Measurements from ENCODE around the gene TOP2B. TPM values are rescaled to one million over a fixed set of nuclear protein-coding genes. Genes with fewer than 3 reads are reported as not detected.

Gene TOP2B
- polyA plus RNA-seq, 2 of the 4 experiments (the other 2 are of a cell fraction): 65.8 to 95.7 TPM

- TF ChIP-seq HMGXB4 (CRISPR knock-in tag; IDR thresholded peaks at IDR 0.05; ENCODE audit: borderline replicate concordance) (no peak), JUNB (IDR thresholded peaks at IDR 0.05) (no peak)
- H3K27ac ChIP-seq: no peak overlapping the region
- ChIA-PET POLR2A (no interaction called here), CTCF (interaction anchor here (0.8 to 1.6 kb wide), 3 partner anchors 15 to 19 kb away, joined by 3 to 4 read pairs (median 3); no protein-coding TSS in a partner anchor)
- 84% methylated on average over 15 of the region's 15 CpGs for WGBS (ENCODE audit: missing lambda C conversion rate)
- H3K9me3 ChIP-seq: no peaks in the 10 kb centered on the region
- no peak for FAIRE-seq
- H3K4me2 ChIP-seq: no peak overlapping the region
- no peak for ATAC-seq
- no peak overlapping the region for H3K4me3 ChIP-seq
- DNase-seq (ENCODE audit: low read depth in 1 of 2, low spot score in 1 of 2): no peak
- peaks cover 27% of the 10 kb centered on the region for H3K4me1 ChIP-seq
Observed at GRCh38 chr3:25576831-25577454, 87.8 kb downstream of the TOP2B start.

GRCh38 chr3:25576146-25576545 is 88.6 kb downstream of the TOP2B start:
- ChIA-PET CTCF (interaction anchor here (1.2 to 1.6 kb wide), 2 partner anchors 16 to 20 kb away, joined by 3 to 4 read pairs; no protein-coding TSS in a partner anchor), POLR2A (no interaction called here)
- H3K4me3 ChIP-seq: no peak overlapping the region
- peaks cover 19% of the 10 kb centered on the region for H3K4me1 ChIP-seq
- no peak overlapping the region for H3K27ac ChIP-seq
- no peak for DNase-seq (ENCODE audit: low read depth in 1 of 2, low spot score in 1 of 2)
- TF ChIP-seq RNF2 (IDR thresholded peaks at IDR 0.05; ENCODE audit: borderline replicate concordance, low read depth) (no peak), EP300 (IDR thresholded peaks at IDR 0.05) (no peak), BHLHE40 (IDR thresholded peaks at IDR 0.05; ENCODE audit: low read depth, low read length) (no peak), SMC3 (IDR thresholded peaks at IDR 0.05) (no peak), PHF8 (IDR thresholded peaks at IDR 0.05; ENCODE audit: borderline replicate concordance, low read depth) (no peak), HOXA7 (CRISPR knock-in tag; IDR thresholded peaks at IDR 0.05) (no peak), E2F6 (IDR thresholded peaks at IDR 0.05; ENCODE audit: borderline replicate concordance, low read depth) (no peak), CBX8 (IDR thresholded peaks at IDR 0.05) (no peak), REST (IDR thresholded peaks at IDR 0.05) (no peak), RARB (CRISPR knock-in tag; IDR thresholded peaks at IDR 0.05) (no peak), TFCP2L1 (CRISPR knock-in tag; IDR thresholded peaks at IDR 0.05) (no peak), NPAS2 (CRISPR knock-in tag; IDR thresholded peaks at IDR 0.05; ENCODE audit: borderline replicate concordance) (no peak), MAZ (IDR thresholded peaks at IDR 0.05; ENCODE audit: borderline replicate concordance, low read depth, low read length) (no peak), CHD2 (IDR thresholded peaks at IDR 0.05; ENCODE audit: low read length, partially characterized antibody) (no peak), ATOH8 (CRISPR knock-in tag; IDR thresholded peaks at IDR 0.05; ENCODE audit: low read depth) (no peak), RAD21 (conservative IDR thresholded peaks at IDR 0.05 in 1 of 2, IDR thresholded peaks at IDR 0.05 in 1 of 2) (no peak), CEBPB (IDR thresholded peaks at IDR 0.05) (no peak), CTCF (IDR thresholded peaks at IDR 0.05) (no peak), POLR2AphosphoS2 (conservative IDR thresholded peaks at IDR 0.05; ENCODE audit: low read length) (no peak)
- H3K9me3 ChIP-seq: no peaks in the 10 kb centered on the region
- H3K4me2 ChIP-seq: no peak overlapping the region
- no peak for ATAC-seq
- FAIRE-seq: no peak
- 85% methylated on average over 4 of the region's 4 CpGs for WGBS (ENCODE audit: missing lambda C conversion rate)

Data from A549 (cell line).